Activated T-helper 2 cell treated with anti-CD3 and anti-CD28 coated beads, Interferon-gamma antibody, Interleukin-2, Interleukin-4, amounts not matched to agents 10 μg/mL and 5 μg/mL and 100 μg/mL, durations not matched to agents 14 hours and 24 hours and 36 hours (primary cell): Measurements from ENCODE around the gene NBAS. TPM values are rescaled to one million over a fixed set of nuclear protein-coding genes. Genes with fewer than 3 reads are reported as not detected.
"Not testable (repeated sequence)": the region's sequence is repeated elsewhere in the genome, so short reads cannot be mapped to it uniquely, and the experiment has no call there.

Experiments
- DNase-seq: peaks from one replicate; pipeline ENCODE4 v3.0.0; 2021; ENCODE audit warnings: low spot score
- H3K27ac Mint-ChIP-seq: one replicate; pipeline ENCODE4 v1.8.0; 2021; ENCODE audit warnings: mixed read lengths
- H3K27me3 Mint-ChIP-seq: one replicate; pipeline ENCODE4 v1.8.0; 2021; ENCODE audit warnings: low read depth, mixed read lengths
- H3K36me3 Mint-ChIP-seq: one replicate; pipeline ENCODE4 v1.8.0; 2021; ENCODE audit warnings: low read depth, mixed read lengths
- H3K4me1 Mint-ChIP-seq: one replicate; pipeline ENCODE4 v1.8.0; 2021; ENCODE audit warnings: low read depth, mixed read lengths
- H3K4me3 Mint-ChIP-seq: one replicate; pipeline ENCODE4 v1.8.0; 2021; ENCODE audit warnings: low read depth, mild to moderate bottlenecking, moderate library complexity, mixed read lengths
- H3K9me3 Mint-ChIP-seq: one replicate; pipeline ENCODE4 v1.8.0; 2021; ENCODE audit warnings: mixed read lengths
- intact Hi-C: fragments of 100-400 bp; cut with micrococcal nuclease; formaldehyde crosslinking; loops from one replicate; pipeline ENCODE4 v1.15.1; 2023
- total RNA-seq: library from RNA; stranded (reverse); gene quantifications from 2 replicates; pipeline ENCODE4 v1.2.3, GENCODE V29; 2022

NBAS gene
- total RNA-seq, 1 donor from 2014 or later = 38.7 TPM

- Mint-ChIP-seq H3K9me3 (no peaks in the 10 kb centered on the region), H3K4me3 (no peak overlapping the region), H3K36me3 (peaks cover 6% of the 10 kb centered on the region), H3K27me3 (no peaks in the 10 kb centered on the region), H3K27ac (no peak overlapping the region), H3K4me1 (peaks cover 2% of the 10 kb centered on the region)
- intact Hi-C loops = no loop called here
- DNase-seq = no peak
Measured at GRCh38 chr2:15546297-15547098, 14.6 kb downstream of the NBAS start.

DNA sequence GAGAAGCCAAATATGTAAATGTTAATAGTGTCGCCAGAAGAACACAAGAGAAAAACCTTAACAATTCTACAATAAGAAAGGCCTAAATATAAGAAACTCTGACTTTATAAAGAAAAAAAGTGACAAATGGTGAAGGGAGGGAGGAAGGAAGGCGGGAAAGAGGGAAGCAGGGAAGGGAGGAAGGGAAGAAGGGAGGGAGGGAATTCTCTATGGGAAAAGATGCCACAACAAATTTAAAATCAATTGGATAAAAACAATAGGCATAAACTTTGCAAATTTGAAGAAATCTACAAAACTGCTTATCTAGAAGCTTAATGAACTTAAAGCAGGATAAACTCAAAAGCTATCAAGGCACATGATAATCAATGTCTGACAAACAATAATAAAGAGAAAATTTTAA lies 16.9 kb downstream of the NBAS start:
- DNase-seq = no peak
- intact Hi-C loops = no loop called here
- Mint-ChIP-seq H3K27ac (no peak overlapping the region), H3K9me3 (no peaks in the 10 kb centered on the region), H3K4me3 (no peak overlapping the region), H3K4me1 (peaks cover 6% of the 10 kb centered on the region), H3K36me3 (peaks cover 9% of the 10 kb centered on the region), H3K27me3 (no peaks in the 10 kb centered on the region)

DNA sequence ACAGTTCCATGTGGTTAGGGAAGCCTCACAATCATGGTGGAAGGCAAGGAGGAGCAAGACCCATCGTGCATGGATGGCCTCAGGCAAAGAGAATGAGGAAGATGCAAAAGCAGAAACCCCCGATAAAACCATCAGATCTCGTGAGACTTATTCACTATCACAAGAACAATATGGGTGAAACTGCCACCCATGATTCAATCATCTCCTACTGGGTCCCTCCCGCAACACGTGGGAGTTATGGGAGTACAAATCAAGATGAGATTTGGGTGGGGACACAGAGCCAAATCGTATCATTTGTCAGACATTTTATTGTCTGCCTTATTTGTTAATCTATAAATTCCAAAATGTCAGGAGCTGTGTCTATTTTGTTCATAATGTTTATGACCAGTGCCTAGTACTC lies 17.6 kb downstream of the NBAS start:
- H3K4me1 Mint-ChIP-seq = peaks cover 6% of the 10 kb centered on the region
- no peak overlapping the region for H3K27ac Mint-ChIP-seq
- H3K9me3 Mint-ChIP-seq = no peaks in the 10 kb centered on the region
- intact Hi-C loops = no loop called here
- DNase-seq = no peak
- H3K36me3 Mint-ChIP-seq = peaks cover 8% of the 10 kb centered on the region
- no peaks in the 10 kb centered on the region for H3K27me3 Mint-ChIP-seq
- no peak overlapping the region for H3K4me3 Mint-ChIP-seq

DNA sequence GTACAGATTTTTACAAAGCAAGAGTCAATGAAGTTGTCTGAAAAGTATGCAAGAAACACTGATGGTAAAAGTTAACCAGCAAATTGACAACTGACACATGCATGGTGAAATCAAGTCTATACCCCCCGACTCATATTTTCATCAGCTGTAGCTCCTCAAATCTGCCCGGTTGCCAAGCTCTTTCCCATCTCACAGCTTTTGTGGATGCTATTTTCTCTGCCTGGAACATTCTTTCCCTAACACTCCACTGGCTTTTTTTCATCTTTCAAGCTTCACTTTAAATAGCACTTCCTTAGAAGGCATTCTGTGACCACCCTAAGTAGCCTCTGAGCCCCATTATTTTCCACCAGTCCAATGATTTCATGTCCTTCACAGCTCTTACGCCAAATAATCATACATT lies 18.1 kb downstream of the NBAS start:
- Mint-ChIP-seq H3K27ac (no peak overlapping the region), H3K4me3 (no peak overlapping the region), H3K4me1 (peaks cover 6% of the 10 kb centered on the region), H3K36me3 (peaks cover 8% of the 10 kb centered on the region), H3K27me3 (no peaks in the 10 kb centered on the region), H3K9me3 (no peaks in the 10 kb centered on the region)
- intact Hi-C loops = no loop called here
- DNase-seq = no peak

DNA sequence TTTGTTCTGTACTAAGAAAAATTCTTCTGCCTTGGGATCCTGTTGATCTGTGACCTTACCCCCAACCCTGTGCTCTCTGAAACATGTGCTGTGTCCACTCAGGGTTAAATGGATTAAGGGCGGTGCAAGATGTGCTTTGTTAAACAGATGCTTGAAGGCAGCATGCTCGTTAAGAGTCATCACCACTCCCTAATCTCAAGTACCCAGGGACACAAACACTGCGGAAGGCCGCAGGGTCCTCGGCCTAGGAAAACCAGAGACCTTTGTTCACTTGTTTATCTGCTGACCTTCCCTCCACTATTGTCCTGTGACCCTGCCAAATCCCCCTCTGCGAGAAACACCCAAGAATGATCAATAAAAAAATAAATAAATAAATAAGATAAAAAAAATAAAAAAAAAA lies 18.9 kb downstream of the NBAS start:
- intact Hi-C loops, H3K27ac Mint-ChIP-seq, H3K27me3 Mint-ChIP-seq, DNase-seq, H3K4me3 Mint-ChIP-seq, H3K4me1 Mint-ChIP-seq, H3K9me3 Mint-ChIP-seq: not testable (repeated sequence)
- H3K36me3 Mint-ChIP-seq = peaks cover 10% of the 10 kb centered on the region

- H3K27me3 Mint-ChIP-seq, H3K9me3 Mint-ChIP-seq, H3K4me1 Mint-ChIP-seq, DNase-seq, intact Hi-C loops, H3K4me3 Mint-ChIP-seq, H3K27ac Mint-ChIP-seq: not testable (repeated sequence)
- H3K36me3 Mint-ChIP-seq = peaks cover 11% of the 10 kb centered on the region
Measured at GRCh38 chr2:15540523-15540922, 20.6 kb downstream of the NBAS start.

GRCh38 chr2:15539999-15540398 lies 21.1 kb downstream of the NBAS start:
- H3K36me3 Mint-ChIP-seq = peaks cover 9% of the 10 kb centered on the region
- H3K27me3 Mint-ChIP-seq = no peaks in the 10 kb centered on the region
- intact Hi-C loops = no loop called here
- H3K4me1 Mint-ChIP-seq = peaks cover 4% of the 10 kb centered on the region
- no peak overlapping the region for H3K27ac Mint-ChIP-seq
- H3K9me3 Mint-ChIP-seq = no peaks in the 10 kb centered on the region
- no peak overlapping the region for H3K4me3 Mint-ChIP-seq
- no peak for DNase-seq

DNA sequence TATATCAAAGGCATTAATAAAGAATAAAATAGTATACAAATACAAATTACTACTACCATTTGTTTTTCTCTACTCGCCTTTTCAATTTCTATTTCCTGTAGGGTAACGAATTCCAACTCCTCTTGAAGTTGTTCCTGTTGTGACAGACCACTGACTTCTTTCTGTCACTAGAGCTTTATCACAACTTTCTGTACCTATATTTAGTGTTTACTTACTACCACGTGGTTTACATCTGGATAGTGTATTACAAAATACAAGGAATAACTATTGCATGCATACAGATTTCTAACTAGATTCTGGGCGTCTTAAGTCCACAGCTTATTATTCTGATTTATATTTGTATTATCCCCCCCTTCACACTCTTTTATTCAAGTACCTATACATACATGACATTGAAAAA lies 22.3 kb downstream of the NBAS start:
- intact Hi-C loops = no loop called here
- no peak overlapping the region for H3K4me3 Mint-ChIP-seq
- H3K36me3 Mint-ChIP-seq = peaks cover 16% of the 10 kb centered on the region
- no peaks in the 10 kb centered on the region for H3K9me3 Mint-ChIP-seq
- peaks cover 4% of the 10 kb centered on the region for H3K4me1 Mint-ChIP-seq
- H3K27ac Mint-ChIP-seq = no peak overlapping the region
- no peaks in the 10 kb centered on the region for H3K27me3 Mint-ChIP-seq
- no peak for DNase-seq

- H3K27ac Mint-ChIP-seq = no peak overlapping the region
- no peaks in the 10 kb centered on the region for H3K9me3 Mint-ChIP-seq
- intact Hi-C loops = no loop called here
- DNase-seq = no peak
- H3K4me1 Mint-ChIP-seq = no peaks in the 10 kb centered on the region
- H3K4me3 Mint-ChIP-seq = no peak overlapping the region
- H3K27me3 Mint-ChIP-seq = no peaks in the 10 kb centered on the region
- H3K36me3 Mint-ChIP-seq = peaks cover 40% of the 10 kb centered on the region
Measured at GRCh38 chr2:15533860-15534480, 27.2 kb downstream of the NBAS start.

- DNase-seq = no peak
- H3K36me3 Mint-ChIP-seq = peaks cover 41% of the 10 kb centered on the region
- no peaks in the 10 kb centered on the region for H3K4me1 Mint-ChIP-seq
- no peak overlapping the region for H3K4me3 Mint-ChIP-seq
- H3K27ac Mint-ChIP-seq = no peak overlapping the region
- H3K27me3 Mint-ChIP-seq = no peaks in the 10 kb centered on the region
- H3K9me3 Mint-ChIP-seq = no peaks in the 10 kb centered on the region
- intact Hi-C loops = no loop called here
Measured at GRCh38 chr2:15532996-15533395, 28.1 kb downstream of the NBAS start.

DNA sequence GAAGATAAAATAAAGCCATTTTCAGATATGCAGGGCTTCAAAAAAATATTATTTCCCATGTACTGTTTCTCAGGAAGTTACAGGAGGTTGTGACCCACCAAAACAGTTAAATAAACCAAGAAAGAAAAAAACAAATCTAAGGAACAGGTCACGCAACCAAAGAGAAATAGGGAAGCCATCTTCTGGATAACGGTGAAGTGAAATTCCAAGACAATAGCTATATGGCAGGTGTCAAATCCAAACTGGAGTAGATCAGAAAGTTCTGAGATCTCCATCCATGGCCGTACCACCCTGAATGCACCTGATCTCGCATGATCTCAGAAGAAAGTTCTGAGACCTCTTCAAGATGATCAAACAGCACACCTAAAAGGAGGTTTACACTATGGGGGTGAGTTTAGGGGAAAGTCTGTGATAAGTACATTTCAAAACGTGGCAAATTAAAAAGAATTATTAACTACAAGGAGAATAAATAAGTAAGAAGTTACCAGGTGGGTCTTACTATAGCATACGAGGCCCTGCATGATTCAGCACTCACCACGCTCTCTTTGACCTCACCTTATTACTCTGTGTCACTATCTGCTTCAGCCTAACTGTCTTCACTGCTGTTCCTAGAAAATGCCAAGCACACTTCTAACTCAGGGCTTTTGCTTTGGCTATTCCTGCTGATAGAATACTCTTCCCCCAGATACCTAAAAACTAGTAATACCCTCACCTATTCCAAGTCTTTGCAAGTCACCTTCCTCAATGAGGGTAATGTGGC lies 29.9 kb downstream of the NBAS start:
- no peaks in the 10 kb centered on the region for H3K27me3 Mint-ChIP-seq
- no peak overlapping the region for H3K4me3 Mint-ChIP-seq
- H3K27ac Mint-ChIP-seq = no peak overlapping the region
- no peaks in the 10 kb centered on the region for H3K4me1 Mint-ChIP-seq
- H3K36me3 Mint-ChIP-seq = peaks cover 52% of the 10 kb centered on the region
- intact Hi-C loops = no loop called here
- no peak for DNase-seq
- H3K9me3 Mint-ChIP-seq = no peaks in the 10 kb centered on the region

DNA sequence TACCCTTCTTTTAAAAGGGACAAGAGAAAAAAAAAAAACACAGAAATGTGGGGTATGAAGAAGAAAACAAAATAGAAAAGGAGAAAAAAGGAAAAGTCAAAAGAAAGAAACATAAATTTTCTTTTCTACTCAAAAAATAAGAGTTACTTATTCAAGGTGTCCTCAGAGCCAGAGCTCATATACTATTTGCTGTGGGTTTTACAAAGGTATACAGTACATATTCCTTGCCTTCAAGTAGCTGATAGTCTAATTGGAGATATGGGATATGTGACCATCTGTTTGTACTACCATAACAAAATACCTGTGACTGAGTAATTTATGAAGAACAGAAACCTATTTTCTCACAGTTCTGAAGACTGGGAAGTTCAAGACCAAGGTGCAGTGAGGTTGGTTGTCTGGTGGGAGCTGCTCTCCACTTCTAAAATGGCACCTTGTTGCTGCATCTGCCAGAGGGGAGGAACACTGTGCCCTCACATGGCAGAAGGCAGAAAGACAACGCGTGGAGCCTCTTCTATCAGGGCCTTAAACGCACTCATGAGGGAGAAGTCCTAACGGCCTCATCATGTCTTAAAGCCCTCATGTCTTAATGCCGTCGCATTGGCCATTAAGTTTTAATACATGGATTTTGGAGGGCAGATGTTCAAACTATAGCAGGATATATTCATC lies 33.9 kb downstream of the NBAS start:
- Mint-ChIP-seq H3K36me3 (peaks cover 54% of the 10 kb centered on the region), H3K9me3 (no peaks in the 10 kb centered on the region), H3K4me3 (no peak overlapping the region), H3K27ac (no peak overlapping the region), H3K4me1 (no peaks in the 10 kb centered on the region), H3K27me3 (no peaks in the 10 kb centered on the region)
- intact Hi-C loops = no loop called here
- no peak for DNase-seq
